H1 (cell line): Measurements from ENCODE around the gene TSPAN32. TPM values are rescaled to one million over a fixed set of nuclear protein-coding genes. Genes with fewer than 3 reads are reported as not detected.

ENCODE experiments used
- CTCF ChIA-PET: fragments of 300-600 bp; sonication (Branson Sonifier 250); formaldehyde crosslinking; loops from one replicate; lab custom pipeline; 2021; ENCODE audit not compliant: partially characterized antibody; lab: Charles Lee
- POLR2A ChIA-PET: fragments of 300-600 bp; sonication (Branson Sonifier 250); formaldehyde crosslinking; loops from one replicate; lab custom pipeline; 2021; ENCODE audit warnings: inconsistent platforms; ENCODE audit not compliant: partially characterized antibody; lab: Charles Lee
- DNase-seq, 2 experiments: peaks; one replicate each; pipeline versions ENCODE4 v3.0.0 to v3.0.0-alpha.2; 2010 to 2022; ENCODE audit warnings: low spot score in 2 of 2, low read depth in 1 of 2, mixed read lengths in 1 of 2
- FAIRE-seq: peaks from 2 replicates; lab custom pipeline; 2011; peaks lifted over from hg19 to GRCh38; lab: Jason Lieb, UNC
- H2AFZ ChIP-seq: 2 replicates; pipeline ENCODE4 v1.8.1; 2012; ENCODE audit warnings: low read length, inconsistent platforms
- H2AK5ac ChIP-seq: 2 replicates; pipeline ENCODE4 v1.6.1; 2013; ENCODE audit warnings: low read depth, low read length
- H2BK120ac ChIP-seq: replicated peaks from 2 replicates; pipeline ENCODE3; 2013; ENCODE audit warnings: low read depth, low read length, inconsistent platforms
- H2BK12ac ChIP-seq: 2 replicates; pipeline ENCODE4 v1.6.1; 2013; ENCODE audit warnings: low read depth, low read length
- H2BK15ac ChIP-seq: 2 replicates; pipeline ENCODE4 v1.6.1; 2013; ENCODE audit warnings: low read length
- H2BK20ac ChIP-seq: 2 replicates; pipeline ENCODE4 v1.6.1; 2013; ENCODE audit warnings: low read length
- H2BK5ac ChIP-seq: 2 replicates; pipeline ENCODE4 v1.6.1; 2013; ENCODE audit warnings: low read depth, low read length
- H3K14ac ChIP-seq: 2 replicates; pipeline ENCODE4 v1.6.1; 2013; ENCODE audit warnings: inconsistent platforms; ENCODE audit not compliant: insufficient read length
- H3K18ac ChIP-seq: 2 replicates; pipeline ENCODE4 v1.6.1; 2013; ENCODE audit warnings: low read length; ENCODE audit errors: extremely low read depth
- H3K23ac ChIP-seq: 2 replicates; pipeline ENCODE4 v1.6.1; 2013; ENCODE audit warnings: inconsistent platforms; ENCODE audit not compliant: insufficient read length
- H3K23me2 ChIP-seq: 2 replicates; pipeline ENCODE4 v1.6.1; 2013; ENCODE audit warnings: low read depth, low read length
- H3K27ac ChIP-seq: 2 replicates; pipeline ENCODE4 v1.6.1; 2011; ENCODE audit warnings: low read depth, low read length, inconsistent platforms
- H3K27me3 ChIP-seq, 4 experiments: replicated peaks in 1 of 4; 1 replicate in 1 of 4; 2 replicates in 3 of 4; pipeline versions ENCODE4 v1.6.1 to v1.8.1; 2011 to 2013; ENCODE audit warnings: low read length in 3 of 4, mild to moderate bottlenecking in 3 of 4, inconsistent platforms in 2 of 4, mixed read lengths in 2 of 4, moderate library complexity in 1 of 4; ENCODE audit not compliant: control insufficient read depth in 3 of 4, insufficient read depth in 3 of 4; ENCODE audit errors: extremely low read depth in 1 of 4
- H3K36me3 ChIP-seq, 4 experiments: 2 replicates each; pipeline versions ENCODE4 v1.6.1 to v1.8.1; 2011 to 2013; ENCODE audit warnings: mild to moderate bottlenecking in 4 of 4, low read length in 3 of 4, moderate library complexity in 2 of 4, control low read depth in 1 of 4, inconsistent platforms in 1 of 4; ENCODE audit not compliant: insufficient read depth in 4 of 4, control insufficient read depth in 2 of 4
- H3K4ac ChIP-seq: replicated peaks from 2 replicates; pipeline ENCODE3; 2013; ENCODE audit warnings: low read length, low read depth, mixed read lengths, inconsistent platforms; ENCODE audit not compliant: insufficient read length
- H3K4me1 ChIP-seq, 4 experiments: replicated peaks in 1 of 4; 1 replicate in 1 of 4; 2 replicates in 3 of 4; pipeline versions ENCODE4 v1.6.1 to v1.8.1; 2011 to 2013; ENCODE audit warnings: low read length in 3 of 4, inconsistent platforms in 2 of 4, mixed read lengths in 1 of 4; ENCODE audit not compliant: insufficient read depth in 4 of 4, control insufficient read depth in 3 of 4
- H3K4me2 ChIP-seq, 2 experiments: 2 replicates each; pipeline versions ENCODE4 v1.6.1 to v1.8.1; 2011 to 2013; ENCODE audit warnings: low read depth in 2 of 2, low read length in 2 of 2, control low read depth in 1 of 2, inconsistent platforms in 1 of 2, mild to moderate bottlenecking in 1 of 2; ENCODE audit not compliant: insufficient read depth in 1 of 2
- H3K4me3 ChIP-seq, 4 experiments: fragments of 200-600, 300-600 bp in 1 of 4; sonication (generic), shearing (Covaris generic), sonication (Bioruptor Twin) in 1 of 4; 2 replicates each; pipeline versions ENCODE4 v1.5.1 to v1.8.1; 2011 to 2016; ENCODE audit warnings: low read length in 4 of 4, low read depth in 3 of 4, control low read depth in 2 of 4, inconsistent platforms in 2 of 4, mild to moderate bottlenecking in 2 of 4, mixed read lengths in 1 of 4, moderate library complexity in 1 of 4; ENCODE audit not compliant: insufficient read depth in 2 of 4; ENCODE audit errors: extremely low read depth in 1 of 4
- H3K56ac ChIP-seq: replicated peaks from 2 replicates; pipeline ENCODE3; 2013; ENCODE audit warnings: low read depth, mild to moderate bottlenecking, mixed read lengths, low read length, inconsistent platforms; ENCODE audit not compliant: insufficient read length
- H3K79me1 ChIP-seq: 2 replicates; pipeline ENCODE4 v1.6.1; 2013; ENCODE audit warnings: low read depth, low read length, control low read depth
- H3K79me2 ChIP-seq, 2 experiments: 2 replicates each; pipeline versions ENCODE4 v1.6.1 to v1.8.1; 2012 to 2013; ENCODE audit warnings: low read length in 2 of 2, mild to moderate bottlenecking in 2 of 2, inconsistent platforms in 1 of 2; ENCODE audit not compliant: insufficient read depth in 2 of 2, control insufficient read depth in 1 of 2
- H3K9ac ChIP-seq, 4 experiments: replicated peaks in 1 of 4; 1 replicate in 1 of 4; 2 replicates in 3 of 4; pipeline versions ENCODE4 v1.6.1 to v1.8.1; 2011 to 2013; ENCODE audit warnings: low read depth in 3 of 4, low read length in 3 of 4, control low read depth in 2 of 4, mild to moderate bottlenecking in 2 of 4, moderate library complexity in 2 of 4, inconsistent platforms in 1 of 4; ENCODE audit errors: extremely low read depth in 1 of 4
- H3K9me3 ChIP-seq, 2 experiments: 2 replicates each; pipeline versions ENCODE4 v1.6.1 to v1.8.1; 2012 to 2013; ENCODE audit warnings: mild to moderate bottlenecking in 2 of 2, moderate library complexity in 2 of 2, control low read depth in 1 of 2, inconsistent platforms in 1 of 2, low read depth in 1 of 2, low read length in 1 of 2, mixed read lengths in 1 of 2; ENCODE audit not compliant: insufficient read depth in 2 of 2
- H4K20me1 ChIP-seq, 2 experiments: replicated peaks in 1 of 2; 2 replicates each; pipeline versions ENCODE3 to v1.8.1; 2011 to 2013; ENCODE audit warnings: inconsistent platforms in 2 of 2, low read length in 2 of 2, mild to moderate bottlenecking in 1 of 2; ENCODE audit not compliant: insufficient read depth in 2 of 2, control insufficient read depth in 1 of 2
- H4K5ac ChIP-seq: 2 replicates; pipeline ENCODE4 v1.6.1; 2013; ENCODE audit warnings: low read length, low read depth, mixed read lengths, inconsistent platforms; ENCODE audit not compliant: insufficient read length
- H4K8ac ChIP-seq: 2 replicates; pipeline ENCODE4 v1.8.0; 2013; ENCODE audit warnings: mild to moderate bottlenecking, moderate library complexity, low read length, inconsistent platforms; ENCODE audit not compliant: insufficient read depth; ENCODE audit errors: extremely low read depth
- H4K91ac ChIP-seq: replicated peaks from 2 replicates; pipeline ENCODE3; 2013; ENCODE audit warnings: low read length, mixed read lengths, inconsistent platforms; ENCODE audit not compliant: insufficient read length
- ASH2L ChIP-seq: fragments of 200-600, 300-600 bp; sonication (generic); IDR thresholded peaks from one replicate; pipeline ENCODE4 v1.7.1; 2017; ENCODE audit warnings: low read length
- CBX5 ChIP-seq: fragments of 300-800, 300-1000 bp; sonication (generic); IDR thresholded peaks from 2 replicates; pipeline ENCODE4 v1.7.1; 2016; ENCODE audit warnings: antibody characterized with exemption, low read length, low read depth
- CBX8 ChIP-seq: fragments of 300-800, 300-1000 bp; sonication (generic); IDR thresholded peaks from 2 replicates; pipeline ENCODE4 v1.7.1; 2016; ENCODE audit warnings: low read depth, low read length, borderline replicate concordance
- CEBPB ChIP-seq: IDR thresholded peaks from 2 replicates; pipeline ENCODE4 v1.6.1; 2012; ENCODE audit warnings: low read depth, low read length
- CHD2 ChIP-seq: IDR thresholded peaks from 2 replicates; pipeline ENCODE4 v1.6.1; 2012; ENCODE audit warnings: low read length, improper control_type of control experiment
- CTCF ChIP-seq, 3 experiments: IDR thresholded peaks; 1 replicate in 2 of 3; 2 replicates in 1 of 3; pipeline versions ENCODE4 v1.5.1 to v1.6.1; 2011; ENCODE audit warnings: low read length in 3 of 3, mild to moderate bottlenecking in 3 of 3, inconsistent platforms in 2 of 3, low read depth in 1 of 3, moderate library complexity in 1 of 3; ENCODE audit not compliant: insufficient read depth in 1 of 3; ENCODE audit errors: control extremely low read depth in 1 of 3
- JUN ChIP-seq: IDR thresholded peaks from 2 replicates; pipeline ENCODE4 v1.6.1; 2011; ENCODE audit warnings: low read depth, mild to moderate bottlenecking, improper control_type of control experiment, low read length
- JUND ChIP-seq: IDR thresholded peaks from 2 replicates; pipeline ENCODE4 v1.6.1; 2011; ENCODE audit warnings: mild to moderate bottlenecking, improper control_type of control experiment, low read length
- SAP30 ChIP-seq: fragments of 300-600 bp; sonication (generic); IDR thresholded peaks from 2 replicates; pipeline ENCODE4 v1.7.1; 2012; ENCODE audit warnings: low read length, moderate library complexity, mild to moderate bottlenecking, inconsistent platforms; ENCODE audit not compliant: insufficient read depth, insufficient replicate concordance
- SIX5 ChIP-seq: IDR thresholded peaks from 2 replicates; pipeline ENCODE4 v1.6.1; 2011; ENCODE audit warnings: mild to moderate bottlenecking, low read depth, low read length
- SP1 ChIP-seq: IDR thresholded peaks from 2 replicates; pipeline ENCODE4 v1.6.1; 2011; ENCODE audit warnings: low read depth, low read length
- TAF1 ChIP-seq: IDR thresholded peaks from 2 replicates; pipeline ENCODE4 v1.6.1; 2011; ENCODE audit warnings: mild to moderate bottlenecking, low read depth, low read length
- WGBS, 2 experiments: shearing (Covaris generic) in 1 of 2; methylation state at CpG; one replicate each; pipeline versions ENCODE4 v1.1.6 to v1.1.7; 2013 to 2015; ENCODE audit warnings: low lambda C conversion rate in 2 of 2, mixed read lengths in 2 of 2, inconsistent platforms in 1 of 2, low coverage in 1 of 2, missing lambda C conversion rate in 1 of 2; ENCODE audit not compliant: insufficient replicate concordance in 2 of 2, insufficient coverage in 1 of 2, insufficient read length in 1 of 2; ENCODE audit errors: extremely low coverage in 1 of 2, missing lambda C conversion rate in 1 of 2; 5-methylcytosine and 5-hydroxymethylcytosine counted together
- polyA plus RNA-seq, 7 experiments: library from polyadenylated mRNA; depleted of rRNA in 3 of 7; stranded (reverse) in 5 of 7; unstranded in 2 of 7; fragments of >200 nt in 5 of 7; fragments of 200-250 nt in 2 of 7; gene quantifications; 1 replicate in 5 of 7; 2 replicates in 1 of 7; 4 replicates in 1 of 7; pipeline versions ENCODE4 v1.2.1 to v1.2.3, GENCODE V29; 2011 to 2013; ENCODE audit warnings: missing spikeins in 2 of 7, mixed read lengths in 2 of 7
- total RNA-seq: library from RNA; stranded (reverse); fragmentation: NEBNext Ultra II Directional; extraction: Animal tissue kit (Norgen Biotek cat#: 25700); gene quantifications from 2 replicates; pipeline ENCODE4 v1.2.1, GENCODE V29; 2021

TSPAN32 gene
- total and polyA plus RNA-seq, 2 of the 8 experiments (the other 6 are each of a cell fraction or from before 2014, with no cell fraction given), result not detected

- Histone ChIP-seq H3K9me3 (peaks cover 0 to 12% of the 10 kb centered on the region in 2 experiments; a peak in 1 of 4 replicates), H2BK15ac (no peak overlapping the region), H3K4me3 (no peak overlapping the region), H2BK5ac (no peak overlapping the region), H4K8ac (no peak overlapping the region), H3K36me3 (peaks cover 0 to 6% (median 0%) of the 10 kb centered on the region in 4 experiments; a peak in 1 of 8 replicates), H3K27ac (no peak overlapping the region), H3K56ac (no peak overlapping the region), H4K5ac (no peak overlapping the region), H3K9ac (no peak overlapping the region), H3K4me1 (peaks cover 0 to 18% (median 3%) of the 10 kb centered on the region in 4 experiments; a peak in 4 of 7 replicates), H4K20me1 (no peaks in the 10 kb centered on the region), H2AK5ac (no peak overlapping the region), H2AFZ (no peak overlapping the region), H3K14ac (no peak overlapping the region), H2BK120ac (no peak overlapping the region), H3K23ac (no peak overlapping the region), H3K27me3 (peaks cover 21 to 65% (median 59%) of the 10 kb centered on the region in 4 experiments), H3K4me2 (no peak overlapping the region), H2BK12ac (no peak overlapping the region), H3K79me1 (no peaks in the 10 kb centered on the region), H3K18ac (no peak overlapping the region), H3K79me2 (no peaks in the 10 kb centered on the region), H2BK20ac (no peak overlapping the region), H4K91ac (no peak overlapping the region), H3K23me2 (peaks cover 8% of the 10 kb centered on the region; the same call in 1 of the 2 replicates), H3K4ac (no peak overlapping the region)
- WGBS, 2 experiments, result 86% methylated on average over 7 of the region's 7 CpGs; no CpG with 5 or more reads in 1 of the 2 experiments
- no peak for TF ChIP-seq CEBPB
- no peak for TF ChIP-seq SIX5
- no peak for TF ChIP-seq CHD2
- no peak for TF ChIP-seq CBX5
- TF ChIP-seq SAP30, result no peak
- TF ChIP-seq TAF1, result no peak
- no peak for TF ChIP-seq ASH2L
- no peak for TF ChIP-seq CBX8
- no peak for TF ChIP-seq JUND
- no peak for TF ChIP-seq CTCF (IDR thresholded peaks at IDR 0.05; ENCODE audit: control extremely low read depth in 1 of 3, insufficient read depth in 1 of 3, low read depth in 1 of 3, low read length in 3 of 3)
- TF ChIP-seq JUN, result no peak
- no peak for TF ChIP-seq SP1
- ChIA-PET CTCF (interaction anchor here (1.0 to 6.6 kb wide), 5 partner anchors 9 to 580 kb away, joined by 3 to 26 read pairs (median 3); no protein-coding TSS in a partner anchor), POLR2A (no interaction called here)
- no peak for FAIRE-seq
- no peak for DNase-seq
These were observed 28.9 kb upstream of the TSPAN32 start for GRCh38 chr11:2272946-2273280.
